ENCODE results near the gene RALGDS.

The RALGDS gene

DNA sequence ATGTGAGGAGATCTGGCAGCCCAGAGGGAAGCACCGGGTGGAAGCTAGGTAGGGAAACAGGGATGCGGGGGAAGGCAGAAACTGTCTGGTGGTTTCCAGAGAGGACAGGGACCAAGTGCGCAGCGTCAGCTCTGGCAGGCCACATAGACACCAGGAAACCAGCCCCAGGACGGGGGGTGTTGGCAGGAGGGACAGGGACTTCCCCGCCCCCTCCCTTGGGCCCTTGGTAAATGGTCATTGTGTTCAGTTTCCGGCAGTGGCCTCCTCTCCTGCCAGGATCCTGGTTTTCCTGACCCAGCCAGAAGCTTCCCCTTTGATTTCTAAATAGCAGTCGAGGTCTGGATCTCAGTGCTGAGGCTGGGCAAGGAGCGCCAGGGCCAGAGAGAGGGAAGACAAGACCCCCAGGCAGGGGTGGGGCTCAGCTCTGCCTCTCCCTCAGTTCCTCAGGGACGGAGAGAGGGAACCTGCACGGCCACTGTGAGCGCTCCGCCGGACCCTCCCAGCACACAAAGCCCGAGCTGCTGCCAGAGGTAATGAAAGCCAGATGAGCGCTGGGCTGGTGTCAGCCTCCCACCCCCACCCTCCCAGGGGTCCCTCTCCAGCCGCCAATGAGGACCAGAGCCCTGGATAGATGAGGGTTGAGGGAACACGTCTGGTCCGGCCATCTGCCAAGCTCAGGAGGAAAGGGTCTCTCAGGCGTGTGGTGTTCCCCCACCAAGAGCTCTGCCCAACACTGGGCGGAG is 1.8 kb downstream of the RALGDS start:
- DNase-seq (ENCODE audit: low spot score) = no peak

DNA sequence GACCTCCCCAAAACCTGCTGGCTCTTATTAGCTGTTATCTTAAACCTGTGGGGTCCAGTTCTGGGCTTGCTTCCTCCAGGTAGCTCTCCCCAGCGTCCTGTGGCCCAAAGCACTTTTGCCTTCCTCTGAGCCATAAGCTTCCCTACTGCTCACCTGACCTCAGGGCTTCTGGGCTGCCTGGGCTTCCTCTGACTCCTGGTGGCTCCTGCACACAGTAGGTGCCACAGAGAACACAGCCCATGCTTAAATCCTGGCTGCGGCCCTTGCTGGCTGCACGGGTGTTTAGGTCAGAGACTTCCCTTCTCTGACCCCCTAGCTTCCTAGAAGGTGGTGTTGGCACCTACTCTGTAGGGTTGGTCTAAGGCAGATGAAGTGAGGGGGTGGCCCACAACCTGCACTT is 2.5 kb downstream of the RALGDS start:
- DNase-seq (ENCODE audit: low spot score) = no peak

- no peak for DNase-seq (ENCODE audit: low spot score)
Observed at GRCh38 chr9:133118179-133118520, 2.9 kb downstream of the RALGDS start.

DNA sequence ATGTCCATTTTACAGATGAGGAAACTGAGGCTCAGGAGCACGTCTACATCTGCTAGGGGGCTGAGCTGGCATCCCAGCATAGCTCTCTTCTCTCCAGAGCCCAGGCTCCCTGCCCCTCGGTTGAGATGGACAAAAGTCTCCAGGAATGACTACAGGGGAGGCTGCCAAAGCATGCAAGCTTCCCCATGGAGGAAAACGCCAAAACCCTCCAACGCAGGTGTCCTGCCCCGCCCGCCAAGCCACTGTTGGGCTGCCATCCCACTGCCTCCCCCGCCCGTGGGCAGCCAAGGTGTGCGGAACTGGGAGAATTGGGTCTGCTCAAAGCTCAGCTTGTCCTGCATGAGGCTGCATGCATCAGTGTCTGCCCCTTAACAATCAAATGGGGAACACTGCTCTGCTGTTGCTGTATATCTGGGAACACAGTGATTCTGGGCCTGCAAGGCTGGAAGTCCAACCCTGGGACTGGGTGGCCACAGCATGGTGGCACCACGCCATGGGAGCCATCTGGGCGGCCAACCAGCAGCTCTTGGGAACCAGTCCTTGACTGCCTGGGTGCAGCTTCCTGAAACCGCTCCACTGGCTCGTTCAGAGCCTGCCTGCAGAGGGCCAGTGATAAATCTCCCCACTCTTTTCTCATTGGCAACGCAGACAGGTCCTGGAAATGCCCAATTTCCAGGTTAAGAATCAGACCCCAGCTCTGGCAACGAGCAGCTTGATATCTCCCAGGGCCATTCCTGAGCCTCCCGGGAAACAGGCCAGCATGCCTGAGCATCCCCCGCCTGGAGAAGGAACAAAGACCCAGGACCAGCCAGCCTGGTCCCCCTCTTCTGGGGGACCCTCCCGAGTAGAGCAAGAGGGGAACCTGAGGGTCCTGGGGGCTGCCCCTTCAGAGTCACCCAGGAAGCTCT is 3.5 kb downstream of the RALGDS start:
- DNase-seq (ENCODE audit: low spot score) = no peak

- DNase-seq (ENCODE audit: low spot score) = no peak
Observed at GRCh38 chr9:133116346-133117231, 4.5 kb downstream of the RALGDS start.

GRCh38 chr9:133115604-133116345 is 5.3 kb downstream of the RALGDS start:
- DNase-seq (ENCODE audit: low spot score) = no peak

DNA sequence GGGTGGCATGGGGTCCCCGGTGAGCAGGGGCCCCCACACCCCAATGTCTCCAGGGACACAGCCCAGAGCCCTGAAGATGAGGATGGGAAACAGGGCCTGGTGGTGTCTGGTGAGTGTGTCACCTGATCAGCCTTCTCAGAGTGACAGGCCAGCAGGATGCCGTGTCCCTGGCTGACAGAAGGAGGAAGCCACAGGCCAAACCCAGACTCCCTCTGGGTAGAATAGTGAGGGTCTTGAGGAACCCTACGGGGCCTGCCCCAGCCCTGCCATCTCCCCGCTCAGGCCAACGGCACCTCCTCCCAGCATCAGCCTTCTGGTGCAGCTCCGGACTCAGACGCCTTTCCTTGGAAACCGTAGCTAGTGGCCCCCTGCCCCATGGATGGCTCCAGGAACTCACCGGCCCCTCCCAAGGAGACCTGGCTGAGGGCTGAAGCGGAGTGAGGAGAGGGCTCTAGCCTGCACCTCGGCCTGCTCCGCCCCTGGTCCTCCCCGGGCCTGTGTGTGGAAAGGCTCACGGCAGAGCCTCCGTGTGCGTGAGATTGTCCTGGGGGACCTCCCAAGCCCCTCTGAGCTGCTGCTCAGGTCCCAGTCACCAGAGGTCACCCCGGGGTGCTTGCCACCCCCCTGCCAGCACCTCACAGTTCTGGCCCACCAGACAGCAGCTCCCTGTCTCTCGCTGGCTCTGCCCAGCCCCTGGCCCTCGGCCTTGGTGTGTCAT is 6.0 kb downstream of the RALGDS start:
- no peak for DNase-seq (ENCODE audit: low spot score)

GRCh38 chr9:133113949-133114885 is 6.8 kb downstream of the RALGDS start:
- no peak for DNase-seq (ENCODE audit: low spot score)

DNA sequence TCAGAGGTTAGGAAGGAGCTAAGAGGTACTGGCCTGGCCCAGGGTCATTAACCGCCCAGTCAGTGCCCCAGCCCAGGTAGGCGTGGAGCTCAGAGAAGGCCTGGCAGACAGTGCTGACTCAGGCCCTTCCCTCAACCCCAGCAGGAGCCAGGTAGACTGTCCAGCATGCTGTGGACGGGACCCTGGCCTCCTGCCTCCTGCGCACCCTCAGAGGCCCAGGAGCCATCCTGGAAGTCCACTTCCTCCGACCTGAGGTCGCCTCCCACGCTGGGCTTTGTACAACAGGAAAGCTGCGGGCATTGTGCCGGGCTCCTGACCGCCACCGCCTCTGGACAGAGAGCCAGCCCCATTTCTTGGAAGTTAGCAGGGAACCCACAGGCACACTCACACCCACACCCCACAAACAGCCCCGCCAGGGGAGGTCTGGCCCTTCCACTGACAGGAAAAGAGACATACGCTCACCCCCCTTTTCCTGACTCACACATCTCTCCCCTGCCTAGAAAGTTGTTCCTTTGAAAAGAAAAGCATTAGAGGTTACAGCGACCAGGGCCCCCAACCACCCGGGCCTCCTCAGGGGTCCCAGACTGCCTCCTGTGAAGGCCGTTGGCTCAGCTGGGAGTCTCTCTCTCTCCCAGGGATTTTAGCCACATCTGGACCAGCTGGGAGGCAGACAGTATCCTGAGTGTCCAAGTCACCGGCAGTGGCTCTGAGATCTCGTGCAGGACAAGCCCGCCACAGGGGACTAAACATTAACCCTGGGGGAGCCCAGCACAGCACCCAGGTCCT is 7.7 kb downstream of the RALGDS start:
- DNase-seq (ENCODE audit: low spot score) = no peak

GRCh38 chr9:133112663-133113026 is 8.4 kb downstream of the RALGDS start:
- DNase-seq (ENCODE audit: low spot score) = no peak

- DNase-seq (ENCODE audit: low spot score) = no peak
Observed at GRCh38 chr9:133111808-133112662, 9.0 kb downstream of the RALGDS start.

DNA sequence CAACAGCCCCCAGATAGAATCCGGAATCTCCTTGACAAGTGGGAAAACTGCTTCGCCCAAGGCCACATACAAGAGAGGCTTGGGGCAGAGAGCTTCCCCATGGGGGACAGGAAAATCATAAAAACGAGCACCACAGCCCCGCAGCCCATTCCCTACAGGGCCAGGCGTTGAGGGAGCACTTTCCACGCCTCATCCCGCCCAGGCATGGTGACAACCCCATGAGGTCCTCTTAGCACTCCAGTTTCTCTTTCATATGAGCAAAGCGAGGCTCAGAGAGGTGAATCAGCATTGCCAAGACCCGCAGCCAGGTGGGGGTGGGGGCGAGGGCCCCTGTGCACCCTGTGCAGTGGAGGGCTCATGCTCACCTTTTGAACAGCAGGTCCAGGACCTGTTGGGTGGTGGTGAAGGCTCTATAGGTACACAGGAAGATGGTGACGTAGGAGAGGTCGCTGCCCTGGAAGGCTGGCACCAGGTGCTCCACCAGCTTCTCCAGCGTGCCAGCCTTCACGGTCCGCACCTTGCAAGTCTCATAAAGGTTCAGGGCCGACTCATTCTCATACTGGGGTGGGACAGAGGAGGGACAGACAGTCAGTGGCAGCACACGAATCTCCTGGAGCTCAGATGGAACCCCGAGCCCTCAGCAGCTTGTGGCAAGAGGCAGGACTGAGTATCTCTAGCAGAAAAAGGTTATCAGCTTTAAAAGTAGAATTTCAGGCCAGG is 10.9 kb downstream of the RALGDS start:
- DNase-seq (ENCODE audit: low spot score) = no peak

DNA sequence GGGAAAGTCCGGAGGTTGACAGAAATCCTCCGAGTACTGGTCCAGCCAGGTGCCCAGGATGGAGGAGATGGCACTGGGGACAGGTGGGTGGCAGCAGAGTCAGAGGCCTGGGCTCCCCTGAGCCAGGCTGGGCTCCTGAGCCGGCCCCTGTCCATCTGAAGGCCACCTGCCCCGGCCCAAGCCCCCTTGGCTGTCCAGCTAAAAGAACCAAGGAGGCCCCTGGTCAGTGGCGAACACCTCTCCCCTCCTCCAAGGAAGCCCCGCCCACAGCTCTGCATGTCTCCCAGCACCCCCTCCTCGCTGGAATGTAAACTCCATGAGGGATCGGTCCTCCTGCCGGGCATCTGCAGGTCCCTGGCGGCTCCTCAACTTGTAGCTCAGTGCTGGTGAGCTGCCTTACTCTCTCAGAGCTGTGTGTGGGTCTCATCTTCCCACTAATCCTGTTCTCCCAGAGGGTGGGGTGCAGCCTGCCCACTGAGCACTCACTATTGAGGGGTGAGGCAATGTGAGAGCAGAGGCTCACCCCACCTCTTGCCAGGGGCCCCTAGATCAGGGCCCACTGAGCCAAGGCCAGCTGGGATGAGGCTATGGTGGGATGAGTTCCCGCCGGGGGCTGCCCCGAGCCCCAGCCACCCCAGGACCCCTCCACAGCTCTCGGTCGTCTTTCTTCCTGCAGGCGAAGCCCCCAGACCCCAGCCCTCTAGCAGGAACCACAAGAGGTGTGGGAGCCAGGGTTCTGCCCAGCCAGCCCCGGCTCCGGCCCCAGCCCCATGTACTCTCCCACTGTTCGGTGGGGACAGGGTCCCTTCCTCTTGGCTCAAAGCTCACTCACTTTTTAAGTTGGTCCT is 12.0 kb downstream of the RALGDS start:
- no peak for DNase-seq (ENCODE audit: low spot score)

- no peak for DNase-seq (ENCODE audit: low spot score)
Observed at GRCh38 chr9:133107961-133108793, 12.9 kb downstream of the RALGDS start.

DNA sequence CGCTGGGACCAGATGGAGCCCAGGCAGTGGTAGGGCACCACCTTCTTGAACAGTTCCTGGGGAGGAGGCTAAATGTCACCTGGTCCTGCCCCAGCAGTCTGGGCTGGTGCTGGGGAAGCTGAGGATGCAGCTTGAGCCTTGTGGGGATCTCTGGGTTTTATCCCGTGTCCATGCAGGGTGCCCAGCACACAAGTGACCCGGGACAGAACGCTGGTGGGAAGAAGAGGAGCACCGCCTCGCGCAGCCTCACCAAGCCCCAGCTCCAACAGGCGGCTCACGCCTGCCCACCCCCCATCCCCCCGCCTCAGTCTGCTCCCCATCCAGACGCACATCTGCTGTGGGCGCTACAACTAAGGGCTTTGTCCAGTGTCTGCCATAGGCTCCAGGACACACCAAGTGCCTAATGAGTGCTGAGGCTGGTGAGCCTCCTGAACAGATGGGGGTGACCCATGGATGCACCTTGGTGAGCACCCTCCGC is 13.8 kb downstream of the RALGDS start:
- DNase-seq (ENCODE audit: low spot score) = no peak
